ENCODE data around the gene OSBPL5. TPM values are rescaled to one million over a fixed set of nuclear protein-coding genes. Genes with fewer than 3 reads are reported as not detected.

The OSBPL5 gene
- total and polyA plus RNA-seq, 9 of the 15 experiments (the other 6 are each of a cell fraction or from before 2014, with no cell fraction given): 0.06 to 14.8 (median 3.2) TPM

DNA sequence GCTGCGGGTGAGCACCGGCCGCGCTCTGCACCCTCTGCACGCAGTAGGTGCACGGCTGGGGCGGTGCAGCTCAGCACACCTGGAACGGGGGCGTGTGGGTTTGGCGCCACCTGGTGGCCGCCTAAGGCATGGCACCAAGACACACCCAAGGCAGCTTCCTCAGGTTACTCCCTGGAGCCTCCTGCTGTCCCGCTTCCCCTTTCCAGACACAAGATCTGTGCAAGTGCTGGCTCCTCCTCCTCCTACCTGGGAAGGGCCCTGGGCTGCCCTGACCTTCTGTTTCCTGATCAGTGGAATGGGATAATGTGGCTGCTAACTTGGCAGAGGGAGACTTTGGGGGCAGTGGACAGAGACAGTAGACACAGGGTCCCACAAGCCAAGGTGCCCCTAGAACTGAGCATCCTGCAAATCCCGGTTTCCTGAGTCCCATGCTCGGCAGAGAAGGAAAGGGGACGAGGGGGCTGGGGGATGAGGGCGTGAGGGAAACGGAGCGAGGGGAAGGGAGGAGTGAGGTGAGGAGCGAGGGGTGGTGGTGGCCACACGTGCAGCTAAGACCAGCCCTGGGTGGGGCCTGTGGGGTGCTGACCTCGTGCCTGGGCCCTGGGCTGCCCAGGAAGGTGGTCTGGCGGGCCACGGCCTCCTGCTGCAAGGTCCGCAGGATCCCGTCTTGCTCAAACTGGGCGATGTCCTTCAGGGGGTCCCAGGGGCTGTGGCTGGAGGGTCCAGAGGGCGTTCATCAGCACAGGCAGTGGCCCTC, 73.1 kb downstream of the OSBPL5 start (continued):
- TF ChIP-seq CREB1 (IDR thresholded peaks at IDR 0.05) (no peak), CREB1 (CRISPR knock-in tag; IDR thresholded peaks at IDR 0.05) (0 out of 2 replicates have a peak, but pooled peaks have one; percentile 46), ZNF232 (CRISPR knock-in tag; IDR thresholded peaks at IDR 0.05) (no peak), JUND (IDR thresholded peaks at IDR 0.05; ENCODE audit: borderline replicate concordance, low read depth, low read length) (peak; percentile 42; the same call in 1 of the 2 replicates), JUND (tag; IDR thresholded peaks at IDR 0.05; ENCODE audit: borderline replicate concordance, low read depth, low read length) (no peak; the same call in 2 of the 3 replicates), ZNF133 (CRISPR knock-in tag; IDR thresholded peaks at IDR 0.05) (0 out of 2 replicates have a peak, but pooled peaks have one; percentile 60), NKRF (IDR thresholded peaks at IDR 0.05; ENCODE audit: borderline replicate concordance) (no peak), STAG1 (CRISPR knock-in tag; IDR thresholded peaks at IDR 0.05; ENCODE audit: borderline replicate concordance) (peak; percentile 92), C11orf30 (IDR thresholded peaks at IDR 0.05; ENCODE audit: low read depth) (no peak), BHLHE40 (IDR thresholded peaks at IDR 0.05; ENCODE audit: low read length) (peak; percentile 48; the same call in 1 of the 2 replicates), DEAF1 (CRISPR knock-in tag; IDR thresholded peaks at IDR 0.05) (peak; percentile 90), XRCC5 (IDR thresholded peaks at IDR 0.05; ENCODE audit: low read depth, low read length) (0 out of 2 replicates have a peak, but pooled peaks have one; percentile 66), LCOR (CRISPR knock-in tag; IDR thresholded peaks at IDR 0.05) (no peak), SPI1 (IDR thresholded peaks at IDR 0.05; ENCODE audit: borderline replicate concordance, low read depth, low read length) (peak; percentile 92)
- TF ChIP-seq, protein P1, sequence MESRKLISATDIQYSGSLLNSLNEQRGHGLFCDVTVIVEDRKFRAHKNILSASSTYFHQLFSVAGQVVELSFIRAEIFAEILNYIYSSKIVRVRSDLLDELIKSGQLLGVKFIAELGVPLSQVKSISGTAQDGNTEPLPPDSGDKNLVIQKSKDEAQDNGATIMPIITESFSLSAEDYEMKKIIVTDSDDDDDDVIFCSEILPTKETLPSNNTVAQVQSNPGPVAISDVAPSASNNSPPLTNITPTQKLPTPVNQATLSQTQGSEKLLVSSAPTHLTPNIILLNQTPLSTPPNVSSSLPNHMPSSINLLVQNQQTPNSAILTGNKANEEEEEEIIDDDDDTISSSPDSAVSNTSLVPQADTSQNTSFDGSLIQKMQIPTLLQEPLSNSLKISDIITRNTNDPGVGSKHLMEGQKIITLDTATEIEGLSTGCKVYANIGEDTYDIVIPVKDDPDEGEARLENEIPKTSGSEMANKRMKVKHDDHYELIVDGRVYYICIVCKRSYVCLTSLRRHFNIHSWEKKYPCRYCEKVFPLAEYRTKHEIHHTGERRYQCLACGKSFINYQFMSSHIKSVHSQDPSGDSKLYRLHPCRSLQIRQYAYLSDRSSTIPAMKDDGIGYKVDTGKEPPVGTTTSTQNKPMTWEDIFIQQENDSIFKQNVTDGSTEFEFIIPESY (CRISPR knock-in tag; IDR thresholded peaks at IDR 0.05): peak; percentile 77
- TF ChIP-seq, protein P2, sequence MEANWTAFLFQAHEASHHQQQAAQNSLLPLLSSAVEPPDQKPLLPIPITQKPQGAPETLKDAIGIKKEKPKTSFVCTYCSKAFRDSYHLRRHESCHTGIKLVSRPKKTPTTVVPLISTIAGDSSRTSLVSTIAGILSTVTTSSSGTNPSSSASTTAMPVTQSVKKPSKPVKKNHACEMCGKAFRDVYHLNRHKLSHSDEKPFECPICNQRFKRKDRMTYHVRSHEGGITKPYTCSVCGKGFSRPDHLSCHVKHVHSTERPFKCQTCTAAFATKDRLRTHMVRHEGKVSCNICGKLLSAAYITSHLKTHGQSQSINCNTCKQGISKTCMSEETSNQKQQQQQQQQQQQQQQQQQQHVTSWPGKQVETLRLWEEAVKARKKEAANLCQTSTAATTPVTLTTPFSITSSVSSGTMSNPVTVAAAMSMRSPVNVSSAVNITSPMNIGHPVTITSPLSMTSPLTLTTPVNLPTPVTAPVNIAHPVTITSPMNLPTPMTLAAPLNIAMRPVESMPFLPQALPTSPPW (CRISPR knock-in tag; IDR thresholded peaks at IDR 0.05): 0 out of 2 replicates have a peak, but pooled peaks have one; percentile 29
- TF ChIP-seq, protein P3, sequence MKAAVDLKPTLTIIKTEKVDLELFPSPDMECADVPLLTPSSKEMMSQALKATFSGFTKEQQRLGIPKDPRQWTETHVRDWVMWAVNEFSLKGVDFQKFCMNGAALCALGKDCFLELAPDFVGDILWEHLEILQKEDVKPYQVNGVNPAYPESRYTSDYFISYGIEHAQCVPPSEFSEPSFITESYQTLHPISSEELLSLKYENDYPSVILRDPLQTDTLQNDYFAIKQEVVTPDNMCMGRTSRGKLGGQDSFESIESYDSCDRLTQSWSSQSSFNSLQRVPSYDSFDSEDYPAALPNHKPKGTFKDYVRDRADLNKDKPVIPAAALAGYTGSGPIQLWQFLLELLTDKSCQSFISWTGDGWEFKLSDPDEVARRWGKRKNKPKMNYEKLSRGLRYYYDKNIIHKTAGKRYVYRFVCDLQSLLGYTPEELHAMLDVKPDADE (conservative IDR thresholded peaks at IDR 0.05; ENCODE audit: control insufficient read depth, low read depth, low read length): 0 out of 2 replicates have a peak, but pooled peaks have one; percentile 49
